GM12875 (cell line): Measurements from ENCODE around the gene RAB3C.

Experiments
- H3K4me3 ChIP-seq: one replicate; pipeline ENCODE4 v1.5.1; 2011; ENCODE audit warnings: low read depth, low read length, control low read depth
- CTCF ChIP-seq: IDR thresholded peaks from 2 replicates; pipeline ENCODE4 v1.5.1; 2011; ENCODE audit warnings: low read depth, mild to moderate bottlenecking, control low read depth, inconsistent platforms, low read length, moderate library complexity, borderline replicate concordance; ENCODE audit not compliant: insufficient read depth

RAB3C gene

DNA sequence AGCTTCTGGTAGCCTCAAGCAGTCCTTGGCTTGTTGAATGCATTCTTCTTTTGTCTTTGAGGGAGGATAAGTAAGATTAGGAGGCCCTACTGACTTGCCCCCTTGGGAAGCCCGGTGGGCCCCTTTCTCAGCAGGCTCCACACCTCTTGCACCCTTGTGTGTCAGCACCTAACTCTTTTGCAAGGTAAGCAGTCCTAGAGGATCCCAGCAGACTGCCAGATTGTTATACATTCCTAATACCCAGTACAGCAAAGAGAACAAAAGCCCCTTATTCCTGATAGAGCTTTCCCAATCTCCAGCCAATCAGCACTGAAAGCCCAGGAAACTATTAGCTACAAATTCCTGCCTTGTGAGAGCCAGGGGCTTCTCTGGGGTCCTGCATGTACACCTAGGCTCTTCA lies 152.8 kb downstream of the RAB3C start:
- H3K4me3 ChIP-seq = no peak overlapping the region
- no peak for TF ChIP-seq CTCF

GRCh38 chr5:58736214-58736613 lies 153.3 kb downstream of the RAB3C start:
- TF ChIP-seq CTCF = no peak
- H3K4me3 ChIP-seq = no peak overlapping the region

GRCh38 chr5:58737671-58738070 lies 154.8 kb downstream of the RAB3C start:
- H3K4me3 ChIP-seq = no peak overlapping the region
- no peak for TF ChIP-seq CTCF

- H3K4me3 ChIP-seq = no peak overlapping the region
- no peak for TF ChIP-seq CTCF
These were observed 155.5 kb downstream of the RAB3C start for GRCh38 chr5:58738336-58738735.

- no peak for TF ChIP-seq CTCF
- H3K4me3 ChIP-seq = no peak overlapping the region
These were observed 156.2 kb downstream of the RAB3C start for GRCh38 chr5:58739051-58739450.

GRCh38 chr5:58740956-58741355 lies 158.1 kb downstream of the RAB3C start:
- no peak for TF ChIP-seq CTCF
- H3K4me3 ChIP-seq = no peak overlapping the region

DNA sequence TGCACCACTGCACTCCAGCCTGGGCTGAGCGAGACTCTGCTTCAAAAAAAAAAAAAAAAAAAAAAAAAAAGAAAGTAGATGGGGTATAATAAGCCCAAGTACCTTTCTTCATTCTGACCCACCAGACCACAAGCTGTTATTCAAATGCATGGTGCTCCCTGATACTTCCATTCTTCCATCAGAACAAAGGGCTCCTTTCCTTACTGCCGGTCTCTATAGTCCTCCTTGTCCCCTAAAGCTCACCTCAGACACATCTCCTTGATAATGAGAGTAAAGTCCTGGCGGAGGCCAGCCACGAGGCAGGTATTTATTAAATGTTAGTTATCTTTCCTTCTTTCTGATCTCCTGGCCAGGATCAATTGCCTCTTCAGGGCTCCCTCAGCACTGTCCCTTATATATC lies 162.5 kb downstream of the RAB3C start:
- TF ChIP-seq CTCF = no peak
- H3K4me3 ChIP-seq = no peak overlapping the region
